D721Med (cell line): ENCODE data around the gene NUDT3.

Experiments used
- DNase-seq: peaks from one replicate; pipeline ENCODE4 v3.0.0; 2011; ENCODE audit warnings: low spot score; ENCODE audit not compliant: insufficient read length
- FAIRE-seq: peaks from 2 replicates; lab custom pipeline; 2011; peaks lifted over from hg19 to GRCh38; lab: Jason Lieb, UNC
- TF ChIP-seq, protein P1 (sequence below): IDR thresholded peaks from 2 replicates; pipeline ENCODE4 v1.5.1; 2012; ENCODE audit warnings: mild to moderate bottlenecking, control low read depth; ENCODE audit not compliant: insufficient read depth; ENCODE audit errors: missing control alignments

Gene NUDT3

DNA sequence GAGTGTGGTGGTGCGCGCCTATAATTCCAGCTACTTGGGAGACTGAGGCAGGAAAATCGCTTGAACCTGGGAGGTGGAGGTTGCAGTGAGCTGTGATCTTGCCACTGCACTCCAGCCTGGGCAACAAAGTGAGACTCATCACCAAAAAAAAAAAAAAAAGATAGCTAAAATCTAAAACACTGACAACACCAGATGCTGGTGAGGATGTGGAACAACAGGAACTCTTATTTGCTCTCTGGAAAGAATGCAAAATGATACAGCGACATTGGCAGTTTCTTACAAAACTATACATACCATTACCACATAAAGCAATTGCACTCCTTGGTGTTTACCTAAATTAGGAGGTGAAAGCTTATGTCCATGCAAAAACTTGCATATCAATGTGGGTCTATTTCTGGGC is 80.2 kb downstream of the NUDT3 start:
- DNase-seq (no peak), FAIRE-seq (no peak)
- TF ChIP-seq, protein P1, sequence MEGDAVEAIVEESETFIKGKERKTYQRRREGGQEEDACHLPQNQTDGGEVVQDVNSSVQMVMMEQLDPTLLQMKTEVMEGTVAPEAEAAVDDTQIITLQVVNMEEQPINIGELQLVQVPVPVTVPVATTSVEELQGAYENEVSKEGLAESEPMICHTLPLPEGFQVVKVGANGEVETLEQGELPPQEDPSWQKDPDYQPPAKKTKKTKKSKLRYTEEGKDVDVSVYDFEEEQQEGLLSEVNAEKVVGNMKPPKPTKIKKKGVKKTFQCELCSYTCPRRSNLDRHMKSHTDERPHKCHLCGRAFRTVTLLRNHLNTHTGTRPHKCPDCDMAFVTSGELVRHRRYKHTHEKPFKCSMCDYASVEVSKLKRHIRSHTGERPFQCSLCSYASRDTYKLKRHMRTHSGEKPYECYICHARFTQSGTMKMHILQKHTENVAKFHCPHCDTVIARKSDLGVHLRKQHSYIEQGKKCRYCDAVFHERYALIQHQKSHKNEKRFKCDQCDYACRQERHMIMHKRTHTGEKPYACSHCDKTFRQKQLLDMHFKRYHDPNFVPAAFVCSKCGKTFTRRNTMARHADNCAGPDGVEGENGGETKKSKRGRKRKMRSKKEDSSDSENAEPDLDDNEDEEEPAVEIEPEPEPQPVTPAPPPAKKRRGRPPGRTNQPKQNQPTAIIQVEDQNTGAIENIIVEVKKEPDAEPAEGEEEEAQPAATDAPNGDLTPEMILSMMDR = no peak

DNA sequence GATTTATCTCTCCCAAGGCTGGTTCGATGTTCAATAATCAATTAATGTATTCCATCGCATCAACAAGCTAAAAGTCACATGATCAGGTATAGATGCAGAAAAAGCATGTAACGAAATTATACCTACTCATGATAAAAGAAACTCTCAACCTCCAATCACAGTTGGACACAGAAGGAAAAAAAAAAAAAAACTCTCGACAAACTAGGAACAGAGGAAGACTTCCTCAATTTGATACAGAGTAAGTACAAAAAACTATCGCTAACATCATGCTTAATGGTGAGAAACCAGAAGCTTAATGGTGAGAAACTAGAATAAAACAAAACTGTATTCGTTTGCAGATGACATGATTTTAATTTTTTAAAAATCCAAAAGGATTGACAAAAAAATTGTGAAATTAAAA is 81.7 kb downstream of the NUDT3 start:
- FAIRE-seq = no peak
- TF ChIP-seq, protein P1 = no peak

DNA sequence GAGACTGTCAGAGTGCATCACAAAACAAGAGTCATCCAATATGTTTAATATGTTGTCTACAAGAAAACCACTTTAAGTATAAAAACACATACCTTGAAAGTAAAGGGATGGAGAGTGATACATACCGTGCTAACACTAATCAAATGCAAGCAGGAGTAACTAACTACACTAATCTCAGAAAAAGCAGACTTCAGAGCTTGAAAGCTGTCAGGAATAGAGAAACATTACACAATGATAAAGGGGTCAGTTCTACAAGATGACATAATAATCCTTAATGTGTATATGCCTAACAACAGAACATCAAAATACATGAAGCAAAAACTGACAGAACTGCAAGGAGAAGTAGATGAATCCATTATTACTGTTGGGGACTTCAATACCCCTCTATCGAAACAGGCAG is 84.0 kb downstream of the NUDT3 start:
- DNase-seq (no peak), FAIRE-seq (no peak)
- TF ChIP-seq, protein P1 = no peak

More for the DNA sequence above, 81.7 kb downstream of the NUDT3 start:
- no peak for DNase-seq

GRCh38 chr6:34305982-34306708 is 86.3 kb downstream of the NUDT3 start:
- FAIRE-seq (peak; percentile 76), DNase-seq (peak; percentile 27)
- TF ChIP-seq, protein P1 = no peak

GRCh38 chr6:34305497-34305896 is 87.0 kb downstream of the NUDT3 start:
- no peak for FAIRE-seq
- TF ChIP-seq, protein P1 = no peak
- no peak for DNase-seq

- DNase-seq (no peak), FAIRE-seq (no peak)
- TF ChIP-seq, protein P1 = no peak
Measured at GRCh38 chr6:34304164-34304563, 88.3 kb downstream of the NUDT3 start.

DNA sequence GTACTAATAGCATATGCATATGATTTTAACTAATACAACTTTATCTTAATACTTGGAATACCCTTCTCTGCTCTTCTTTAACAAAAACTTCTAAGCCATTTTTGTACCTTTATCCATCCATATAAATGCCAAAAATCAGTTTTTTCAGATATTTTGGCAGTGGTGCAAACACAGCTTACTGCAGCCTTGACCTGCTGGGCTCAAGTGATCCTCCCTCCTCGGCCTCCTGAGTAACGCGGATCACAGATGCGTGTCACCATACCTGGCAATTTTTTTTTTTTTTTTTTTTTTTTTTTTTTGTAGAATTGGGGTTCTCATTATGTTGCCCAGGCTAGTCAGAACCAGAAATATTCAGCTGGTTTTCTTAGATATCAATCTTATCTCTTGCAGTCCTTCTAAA is 89.5 kb downstream of the NUDT3 start:
- TF ChIP-seq, protein P1 = no peak
- FAIRE-seq (no peak), DNase-seq (no peak)
